CD4-positive, alpha-beta T cell treated with Interleukin-12 subunit alpha and Interleukin-12 subunit beta, for 1 hour (primary cell): Measurements from ENCODE around the gene NOXA1.
A peak's percentile ranks its signal among the peaks of the same experiment; 100 is the strongest.

ENCODE experiments used
- DNase-seq: peaks from one replicate; pipeline ENCODE4 v3.0.0-alpha.2; 2020

The NOXA1 gene

DNA sequence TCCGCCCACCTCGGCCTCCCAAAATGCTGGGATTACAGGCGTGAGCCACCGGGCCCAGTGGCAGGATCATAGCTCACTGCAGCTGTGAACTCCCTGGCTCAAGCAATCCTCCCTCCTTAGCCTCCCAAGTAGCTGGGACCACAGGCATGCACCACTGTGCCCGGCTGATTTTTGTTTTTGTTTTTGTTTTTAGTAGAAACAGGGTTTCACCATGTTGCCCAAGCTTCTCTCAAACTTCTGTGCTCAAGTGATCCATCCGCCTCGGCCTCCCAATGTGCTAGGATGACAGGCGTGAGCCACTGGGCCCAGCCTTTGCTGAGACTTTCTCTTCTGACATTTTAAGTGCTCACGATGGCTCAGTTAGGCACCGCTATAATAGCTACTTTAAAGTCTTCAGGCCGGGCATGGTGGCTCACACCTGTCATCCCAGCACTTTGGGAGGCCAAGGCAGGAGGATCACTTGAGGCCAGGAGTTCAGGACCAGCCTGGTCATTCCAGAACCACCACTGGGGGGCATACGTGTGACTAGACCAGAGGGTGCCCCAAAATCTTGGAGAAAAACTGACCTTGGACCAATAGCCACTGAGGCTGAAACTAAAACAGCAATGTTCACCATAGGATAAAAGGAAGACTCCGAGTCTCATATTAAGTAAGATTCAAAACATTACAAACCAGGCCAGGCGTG lies 21.1 kb downstream of the NOXA1 start:
- DNase-seq: no peak

- peak; percentile 89 for DNase-seq
Observed at GRCh38 chr9:137445275-137445807, 22.1 kb downstream of the NOXA1 start.

DNA sequence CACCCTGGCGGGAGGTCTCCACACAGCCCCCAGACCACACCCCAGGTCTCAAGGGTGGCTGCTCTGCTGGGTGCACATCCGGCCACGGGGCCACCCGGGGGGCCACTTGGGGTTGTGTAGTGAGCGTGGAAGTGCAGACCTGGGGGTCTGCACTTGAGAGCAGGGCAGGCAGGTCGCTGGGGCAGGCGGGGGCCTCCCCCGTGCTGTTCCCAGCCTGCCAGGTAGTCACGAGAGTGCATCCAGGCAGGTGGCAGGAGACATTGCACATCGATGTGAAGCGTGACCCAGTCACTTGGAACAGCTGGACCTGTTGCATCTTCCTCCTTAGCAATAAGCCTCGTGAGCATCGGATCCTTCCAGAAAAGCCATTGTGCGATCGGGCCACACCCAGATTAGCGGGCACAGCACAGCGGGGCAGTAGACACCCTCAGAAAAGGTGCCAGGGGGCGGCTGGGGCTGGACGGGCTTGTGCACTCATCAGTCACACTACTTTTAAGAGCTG lies 22.8 kb downstream of the NOXA1 start:
- DNase-seq: no peak

GRCh38 chr9:137446851-137447471 lies 23.8 kb downstream of the NOXA1 start:
- DNase-seq: no peak

DNA sequence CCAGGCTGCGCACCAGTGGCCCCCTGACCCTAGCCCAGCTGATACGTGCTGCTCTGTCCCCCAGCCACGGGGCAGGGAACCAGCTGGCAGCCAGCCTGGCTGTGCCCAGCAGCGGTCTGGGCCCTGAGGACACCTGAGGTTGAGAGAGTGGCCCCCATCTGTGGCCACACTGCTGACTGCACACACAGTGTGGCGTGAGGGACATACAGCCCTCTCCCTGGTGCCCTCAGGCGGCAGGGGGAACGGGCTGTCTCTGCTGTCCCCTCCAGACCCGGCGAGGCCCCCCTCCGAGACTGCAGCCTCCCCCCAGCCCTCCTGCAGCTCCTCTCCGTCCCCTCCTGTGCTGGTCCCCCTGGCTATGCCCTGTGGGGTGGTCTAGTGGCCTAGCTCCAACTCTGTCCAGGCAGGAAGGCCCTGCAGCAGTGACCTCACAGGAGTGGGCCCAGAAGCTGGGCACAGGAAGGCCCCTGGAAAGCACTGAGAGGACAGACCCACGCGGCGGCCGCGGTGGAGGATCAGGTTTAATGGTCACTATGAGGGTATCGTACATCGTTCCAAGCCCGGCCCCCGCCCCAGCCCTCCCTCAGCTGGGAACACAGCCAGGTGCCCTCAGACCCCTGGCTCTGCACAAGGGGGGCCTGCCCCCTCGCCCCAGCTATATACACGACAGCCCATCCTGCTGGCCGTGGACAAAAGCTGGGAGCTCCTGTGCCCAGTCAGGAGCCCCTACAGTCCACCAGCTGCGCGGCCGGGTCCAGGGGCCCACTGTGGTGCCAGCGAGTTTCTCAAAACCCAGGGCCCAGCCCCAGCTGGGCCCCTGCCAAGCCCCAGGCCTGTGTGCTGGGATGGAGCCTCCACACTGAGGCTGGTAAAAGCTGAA lies 24.8 kb downstream of the NOXA1 start:
- DNase-seq: no peak

DNA sequence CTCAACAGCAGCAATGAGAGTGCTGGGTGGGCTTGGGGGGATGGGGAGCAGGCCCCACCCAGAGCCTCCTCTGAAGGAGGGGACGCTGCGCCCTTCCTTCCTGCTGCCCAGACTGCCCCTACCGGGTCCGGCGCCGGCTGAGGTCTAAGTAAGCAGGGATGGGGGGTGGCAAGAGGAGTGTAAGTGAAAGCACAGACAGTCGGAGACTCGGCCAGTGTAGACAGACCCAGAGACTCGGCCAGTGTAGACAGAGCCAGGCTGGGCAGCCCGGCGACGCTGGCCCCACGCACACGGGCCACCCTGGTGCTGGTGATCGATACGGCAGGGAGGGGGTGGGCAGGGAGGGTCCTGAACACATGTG lies 25.4 kb downstream of the NOXA1 start:
- DNase-seq: no peak

DNA sequence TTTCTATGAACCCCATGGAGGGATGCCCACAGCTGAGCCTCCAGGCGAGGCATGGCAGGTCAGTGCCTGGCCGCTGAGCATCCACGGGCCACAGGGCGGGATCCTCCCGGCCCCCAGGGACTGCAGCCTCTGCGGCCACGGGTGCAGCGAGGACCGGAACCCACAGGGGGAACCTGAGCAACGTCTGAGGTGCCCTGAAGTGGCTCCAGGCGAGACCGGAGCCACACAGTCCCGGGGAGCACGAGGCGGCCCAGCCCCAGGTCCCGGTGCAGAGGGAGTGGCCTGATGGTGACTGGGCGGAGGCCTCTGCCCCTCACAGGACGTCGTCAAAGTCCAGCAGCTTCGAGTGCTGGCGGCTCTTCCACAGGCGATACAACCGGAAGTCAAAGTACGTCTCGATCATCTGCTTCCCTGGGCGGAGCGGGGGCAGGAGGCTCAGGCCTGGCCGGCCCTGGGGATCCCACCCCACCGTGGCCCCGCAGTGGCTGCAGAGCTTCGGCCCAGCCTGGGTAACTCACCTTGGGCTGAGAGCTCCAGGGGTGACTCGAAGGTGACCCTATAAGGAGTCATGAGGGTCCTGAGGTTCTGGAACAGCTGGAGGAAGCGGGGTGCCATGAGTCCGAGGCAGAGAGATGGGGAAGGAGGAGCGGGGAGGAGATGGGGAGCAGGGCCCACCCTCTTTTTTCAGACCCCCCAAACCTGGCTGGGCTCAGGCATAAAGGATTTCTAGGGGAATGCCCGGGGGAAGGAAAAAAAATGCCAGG lies 26.1 kb downstream of the NOXA1 start:
- no peak for DNase-seq

- DNase-seq: no peak
Observed at GRCh38 chr9:137449931-137450538, 26.8 kb downstream of the NOXA1 start.

- DNase-seq: peak; percentile 80
Observed at GRCh38 chr9:137450539-137451222, 27.5 kb downstream of the NOXA1 start.

DNA sequence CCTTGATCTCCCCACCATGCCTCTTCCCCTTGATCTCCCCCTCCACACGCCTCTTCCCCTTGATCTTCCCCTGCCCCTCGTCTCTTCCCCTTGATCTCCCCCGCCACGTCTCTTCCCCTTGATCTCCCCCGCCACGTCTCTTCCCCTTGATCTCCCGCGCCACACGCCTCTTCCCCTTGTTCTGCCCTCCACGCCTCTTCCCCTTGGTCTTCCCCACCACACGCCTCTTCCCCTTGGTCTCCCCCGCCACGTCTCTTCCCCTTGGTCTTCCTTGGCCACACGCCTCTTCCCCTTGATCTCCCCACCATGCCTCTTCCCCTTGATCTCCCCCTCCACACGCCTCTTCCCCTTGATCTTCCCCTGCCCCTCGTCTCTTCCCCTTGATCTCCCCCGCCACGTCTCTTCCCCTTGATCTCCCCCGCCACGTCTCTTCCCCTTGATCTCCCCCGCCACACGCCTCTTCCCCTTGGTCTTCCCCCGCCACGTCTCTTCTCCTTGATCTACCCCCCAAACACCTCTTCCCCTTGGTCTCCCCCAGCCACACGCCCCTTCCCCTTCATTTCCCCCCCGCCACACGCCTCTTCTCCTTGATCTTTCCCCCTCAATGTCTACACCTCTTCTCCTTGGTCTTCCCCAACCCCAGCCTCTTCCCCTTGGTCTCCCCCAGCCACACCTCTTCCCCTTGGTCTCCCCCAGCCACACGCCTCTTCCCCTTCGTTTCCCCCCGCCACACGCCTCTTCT lies 28.2 kb downstream of the NOXA1 start:
- peak; percentile 36 for DNase-seq

GRCh38 chr9:137452006-137452760 lies 29.0 kb downstream of the NOXA1 start:
- DNase-seq: no peak

DNA sequence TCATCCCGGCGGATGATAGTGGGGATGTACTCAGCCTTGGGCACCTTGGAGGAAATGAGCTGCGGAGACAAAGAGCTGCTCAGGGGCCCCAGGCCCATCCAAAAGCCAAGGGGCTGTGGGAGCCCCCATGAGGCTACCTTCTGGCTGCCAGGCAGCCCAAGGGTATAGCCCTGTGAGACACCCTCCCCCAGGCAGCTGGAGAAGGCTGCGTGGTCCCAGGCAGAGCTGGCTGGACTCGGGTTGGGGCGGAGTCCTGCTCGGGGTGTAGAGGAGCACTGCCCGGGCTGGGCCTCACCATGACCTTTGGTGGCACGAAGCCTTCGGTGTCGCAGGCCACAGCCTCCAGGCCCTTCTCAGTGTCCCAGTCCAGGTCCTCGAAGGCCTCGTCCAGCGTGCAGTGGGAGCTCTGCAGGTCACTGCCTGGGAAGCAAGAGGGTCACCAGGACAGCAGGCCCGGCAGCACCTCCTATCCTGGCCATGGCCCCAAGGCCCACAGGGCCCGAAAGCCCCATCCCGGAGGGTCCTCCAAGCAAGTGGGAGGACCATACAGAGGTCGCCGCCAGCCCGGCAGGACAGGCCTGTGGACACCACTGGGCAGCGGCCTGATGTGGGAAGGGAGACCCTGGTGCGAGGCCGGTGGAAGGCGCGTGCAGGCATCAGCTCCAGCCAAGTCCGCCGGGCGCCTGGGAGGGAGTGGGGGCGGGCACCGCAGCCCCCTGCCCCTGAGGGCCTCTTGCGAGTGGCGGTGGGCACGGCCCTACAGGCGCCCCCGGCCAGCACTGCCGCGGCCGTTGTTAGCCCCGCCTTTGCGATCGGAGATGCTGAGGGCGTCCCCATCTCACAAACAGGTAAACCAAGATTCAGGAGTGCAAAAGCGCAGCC lies 29.8 kb downstream of the NOXA1 start:
- DNase-seq: no peak

DNA sequence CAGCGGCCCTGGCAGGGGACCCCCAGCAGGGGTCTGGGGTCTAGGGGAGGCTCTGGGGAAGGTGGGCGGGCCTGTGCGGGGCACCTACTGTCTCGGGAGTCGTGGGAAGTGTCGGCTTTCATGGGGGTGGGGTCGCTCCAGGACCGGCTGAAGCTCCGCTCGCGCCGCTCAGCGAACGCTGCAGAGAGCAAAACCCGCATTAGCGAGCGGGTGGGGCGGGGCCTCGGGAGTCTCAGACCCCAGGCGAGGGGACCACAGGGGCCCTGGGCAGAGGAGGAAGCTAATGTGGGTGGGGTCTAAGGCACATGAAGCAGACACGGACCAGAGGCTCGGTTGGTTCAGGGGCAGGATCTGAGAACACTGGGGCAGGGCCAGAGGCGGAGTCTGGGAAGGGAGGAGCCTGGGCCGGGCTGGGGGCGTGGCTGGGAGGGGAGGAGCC lies 30.5 kb downstream of the NOXA1 start:
- peak; percentile 64 for DNase-seq

DNA sequence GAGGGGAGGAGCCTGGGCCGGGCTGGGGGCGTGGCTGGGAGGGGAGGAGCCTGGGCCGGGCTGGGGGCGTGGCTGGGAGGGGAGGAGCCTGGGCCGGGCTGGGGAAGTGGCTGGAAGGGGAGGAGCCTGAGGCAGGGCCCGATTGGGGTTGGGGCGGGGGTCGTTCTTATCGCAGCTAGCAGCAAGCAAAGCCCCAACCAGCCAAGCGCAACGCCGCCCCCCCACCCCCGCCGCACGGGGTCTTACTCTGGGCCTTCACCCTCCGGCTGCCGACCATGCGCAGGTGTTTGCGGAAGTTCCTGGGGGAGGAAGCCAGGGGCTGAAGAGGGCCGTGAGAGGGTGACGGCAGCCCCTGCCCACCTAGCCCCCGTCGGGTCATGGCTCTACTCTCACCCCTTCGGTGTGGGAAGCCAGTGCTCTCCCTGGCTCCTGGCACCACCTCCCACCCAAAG lies 31.0 kb downstream of the NOXA1 start:
- peak; percentile 45 for DNase-seq

- DNase-seq: no peak
Observed at GRCh38 chr9:137454597-137455358, 31.6 kb downstream of the NOXA1 start.

DNA sequence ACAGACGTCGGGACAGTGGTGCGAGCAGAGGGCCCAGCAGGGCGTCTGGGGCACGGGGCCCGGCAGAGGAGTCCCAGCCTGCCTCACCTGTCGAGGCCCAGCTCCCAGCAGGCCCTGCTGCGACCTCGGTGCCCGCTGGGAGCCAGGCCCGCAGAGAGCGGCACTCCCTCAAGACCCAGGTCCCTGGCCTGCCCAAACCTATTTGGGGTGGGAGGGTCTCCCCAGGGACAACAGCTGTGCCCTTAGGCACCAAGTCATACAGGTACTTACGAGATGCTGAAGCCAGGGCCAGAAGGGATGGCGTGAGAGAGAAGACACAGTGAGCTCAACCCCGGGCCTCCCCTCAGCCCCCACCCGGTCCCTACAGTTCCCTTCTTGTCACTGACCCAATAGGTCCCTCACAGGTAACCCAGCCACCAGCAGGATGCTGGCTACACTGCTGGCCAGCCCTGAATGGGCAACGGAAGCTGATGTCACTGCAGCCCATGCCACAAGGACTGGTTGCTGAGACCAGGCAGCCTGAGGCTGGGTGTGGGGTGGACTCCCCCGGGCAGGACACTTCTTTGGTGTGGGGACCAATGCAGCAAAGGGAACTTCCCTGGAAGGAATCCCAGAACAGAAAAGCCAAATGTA lies 32.3 kb downstream of the NOXA1 start:
- DNase-seq: no peak

DNA sequence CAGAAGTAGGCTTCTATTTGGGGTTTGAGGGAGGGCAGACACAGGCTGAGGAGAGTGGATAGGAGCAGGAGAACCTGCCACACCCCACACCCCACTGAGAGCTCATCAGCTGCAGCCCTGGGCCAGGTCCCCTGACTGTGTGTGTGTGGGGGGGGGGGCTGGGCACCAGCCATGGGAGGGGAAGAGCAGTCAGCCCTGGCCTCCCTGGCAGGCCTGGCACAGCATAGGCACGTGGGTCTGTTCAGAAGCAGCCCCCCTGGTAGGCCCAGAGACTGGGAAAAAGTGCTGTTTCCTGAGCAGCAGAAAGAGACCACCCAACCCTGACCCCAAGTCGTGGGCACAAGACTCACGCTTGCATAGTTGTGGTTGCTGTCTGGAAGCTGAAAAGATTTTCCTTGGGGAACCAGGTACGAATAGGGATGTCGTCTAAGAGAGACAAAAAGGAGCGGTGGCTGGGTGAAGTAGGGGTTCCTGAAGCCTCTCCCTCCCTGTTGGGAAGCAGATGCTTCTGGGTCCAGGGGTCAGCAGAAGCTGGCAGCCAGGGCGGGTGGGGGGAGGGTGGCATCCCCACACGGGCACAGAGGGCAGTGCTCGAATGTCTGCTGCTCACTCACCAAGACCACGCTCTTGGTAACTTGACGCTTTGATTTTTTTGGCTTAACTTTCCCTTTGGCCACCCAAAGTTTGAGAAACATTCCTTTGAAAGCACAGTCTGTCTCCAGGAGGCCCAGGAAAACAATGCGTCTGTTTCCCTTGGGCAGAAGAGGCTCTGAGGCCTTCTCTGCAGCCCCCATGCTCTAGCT lies 33.1 kb downstream of the NOXA1 start:
- DNase-seq: no peak
